ENCODE data around the gene CAT.

DNA sequence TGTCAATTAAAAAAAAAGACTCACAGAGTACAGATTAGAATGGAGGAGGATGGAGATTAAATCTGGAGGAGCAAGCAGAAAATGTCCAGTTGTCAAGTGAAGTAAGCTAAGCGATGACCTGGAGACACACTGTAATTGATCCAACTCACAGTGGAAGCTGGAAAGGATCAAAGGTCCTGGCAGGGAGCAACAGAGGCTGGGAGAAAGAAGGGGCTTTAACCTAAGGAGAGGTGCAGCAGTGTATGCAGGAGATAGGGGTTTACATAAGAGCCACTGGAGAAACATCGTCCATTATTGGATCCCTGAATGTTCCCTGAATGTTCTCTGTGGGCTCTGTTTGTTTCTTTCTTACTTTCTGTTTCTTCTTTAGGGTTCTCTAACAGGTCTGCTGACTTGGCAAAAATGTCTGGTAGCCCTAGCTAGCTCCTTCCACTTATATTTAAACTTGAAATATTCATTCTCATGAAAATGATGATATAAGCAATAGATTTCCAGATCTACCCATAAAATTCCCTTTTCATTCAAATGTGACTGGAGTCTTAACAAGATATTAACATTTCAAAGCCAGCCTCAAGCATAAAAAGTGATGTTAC, 30.1 kb upstream of the CAT start:
- no peak for TF ChIP-seq YY1 (IDR thresholded peaks at IDR 0.05; ENCODE audit: insufficient read depth, insufficient read length)
- TF ChIP-seq SUZ12 (IDR thresholded peaks at IDR 0.05; ENCODE audit: extremely low read depth, insufficient read depth, insufficient read length) = no peak

Data from NT2/D1 (cell line).